ENCODE results near the gene ACKR2.
"Not testable (repeated sequence)": the region's sequence is repeated elsewhere in the genome, so short reads cannot be mapped to it uniquely, and the experiment has no call there.

DNA sequence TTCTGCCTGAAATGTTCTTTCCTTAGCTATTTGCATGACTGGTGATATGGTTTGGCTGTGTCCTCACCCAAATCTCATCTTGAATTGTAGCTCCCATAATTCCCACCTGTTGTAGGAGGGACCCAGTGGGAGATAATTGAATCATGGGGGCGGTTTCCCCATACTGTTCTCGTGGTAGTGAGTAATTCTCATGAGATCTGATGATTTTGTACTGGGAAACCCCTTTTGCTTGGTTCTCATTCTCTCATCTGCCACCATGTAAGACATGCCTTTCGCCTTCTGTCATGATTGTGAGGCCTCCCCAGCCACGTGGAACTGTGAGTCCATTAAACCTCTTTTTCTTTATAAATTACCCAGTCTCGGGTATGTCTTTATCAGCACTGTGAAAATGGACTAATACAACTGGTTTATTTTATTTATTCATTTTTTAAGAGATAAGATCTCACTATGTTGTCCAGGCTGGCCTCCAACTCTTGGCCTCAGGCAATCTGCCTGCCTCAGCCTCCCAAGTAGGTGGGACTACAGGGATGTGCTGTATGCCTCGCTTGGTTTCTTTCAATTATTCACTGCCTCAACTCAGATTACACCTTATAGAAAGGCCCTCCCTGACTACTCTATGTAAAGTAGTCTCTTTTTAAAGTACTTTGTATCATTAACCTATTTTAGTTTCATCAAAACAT, 74.1 kb downstream of the ACKR2 start:
- TF ChIP-seq, protein P1, sequence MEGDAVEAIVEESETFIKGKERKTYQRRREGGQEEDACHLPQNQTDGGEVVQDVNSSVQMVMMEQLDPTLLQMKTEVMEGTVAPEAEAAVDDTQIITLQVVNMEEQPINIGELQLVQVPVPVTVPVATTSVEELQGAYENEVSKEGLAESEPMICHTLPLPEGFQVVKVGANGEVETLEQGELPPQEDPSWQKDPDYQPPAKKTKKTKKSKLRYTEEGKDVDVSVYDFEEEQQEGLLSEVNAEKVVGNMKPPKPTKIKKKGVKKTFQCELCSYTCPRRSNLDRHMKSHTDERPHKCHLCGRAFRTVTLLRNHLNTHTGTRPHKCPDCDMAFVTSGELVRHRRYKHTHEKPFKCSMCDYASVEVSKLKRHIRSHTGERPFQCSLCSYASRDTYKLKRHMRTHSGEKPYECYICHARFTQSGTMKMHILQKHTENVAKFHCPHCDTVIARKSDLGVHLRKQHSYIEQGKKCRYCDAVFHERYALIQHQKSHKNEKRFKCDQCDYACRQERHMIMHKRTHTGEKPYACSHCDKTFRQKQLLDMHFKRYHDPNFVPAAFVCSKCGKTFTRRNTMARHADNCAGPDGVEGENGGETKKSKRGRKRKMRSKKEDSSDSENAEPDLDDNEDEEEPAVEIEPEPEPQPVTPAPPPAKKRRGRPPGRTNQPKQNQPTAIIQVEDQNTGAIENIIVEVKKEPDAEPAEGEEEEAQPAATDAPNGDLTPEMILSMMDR (IDR thresholded peaks at IDR 0.05), result not testable (repeated sequence)
- not testable (repeated sequence) for TF ChIP-seq POLR2A (IDR thresholded peaks at IDR 0.05)
